Measurements from ENCODE around the gene LIPJ.

DNA sequence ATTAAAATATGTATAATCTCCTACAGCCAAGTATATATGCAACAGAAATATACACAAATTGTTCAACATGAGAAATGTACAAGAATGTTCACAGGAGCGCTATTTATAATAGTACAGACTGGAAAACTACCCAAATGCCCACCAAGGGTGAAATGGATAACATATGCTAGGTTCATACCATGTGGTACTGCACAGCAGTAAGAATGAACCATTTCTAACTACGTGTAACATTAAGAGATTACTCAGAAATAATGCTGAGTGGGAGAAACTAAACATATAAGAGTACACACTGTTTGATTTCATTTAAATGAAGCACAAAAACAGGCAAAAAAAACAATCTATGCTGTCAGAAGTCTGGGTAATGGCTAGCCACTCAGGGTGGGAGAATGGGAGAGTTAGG is 49.2 kb upstream of the LIPJ start:
- TF ChIP-seq, protein P1, sequence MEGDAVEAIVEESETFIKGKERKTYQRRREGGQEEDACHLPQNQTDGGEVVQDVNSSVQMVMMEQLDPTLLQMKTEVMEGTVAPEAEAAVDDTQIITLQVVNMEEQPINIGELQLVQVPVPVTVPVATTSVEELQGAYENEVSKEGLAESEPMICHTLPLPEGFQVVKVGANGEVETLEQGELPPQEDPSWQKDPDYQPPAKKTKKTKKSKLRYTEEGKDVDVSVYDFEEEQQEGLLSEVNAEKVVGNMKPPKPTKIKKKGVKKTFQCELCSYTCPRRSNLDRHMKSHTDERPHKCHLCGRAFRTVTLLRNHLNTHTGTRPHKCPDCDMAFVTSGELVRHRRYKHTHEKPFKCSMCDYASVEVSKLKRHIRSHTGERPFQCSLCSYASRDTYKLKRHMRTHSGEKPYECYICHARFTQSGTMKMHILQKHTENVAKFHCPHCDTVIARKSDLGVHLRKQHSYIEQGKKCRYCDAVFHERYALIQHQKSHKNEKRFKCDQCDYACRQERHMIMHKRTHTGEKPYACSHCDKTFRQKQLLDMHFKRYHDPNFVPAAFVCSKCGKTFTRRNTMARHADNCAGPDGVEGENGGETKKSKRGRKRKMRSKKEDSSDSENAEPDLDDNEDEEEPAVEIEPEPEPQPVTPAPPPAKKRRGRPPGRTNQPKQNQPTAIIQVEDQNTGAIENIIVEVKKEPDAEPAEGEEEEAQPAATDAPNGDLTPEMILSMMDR (IDR thresholded peaks at IDR 0.05), result no peak
- no peak for TF ChIP-seq POLR2A (IDR thresholded peaks at IDR 0.05)

All from thyroid gland (tissue), 4 donors.